Measurements from ENCODE around the gene GNG14.
A peak's percentile ranks its signal among the peaks of the same experiment; 100 is the strongest.
"Not testable (repeated sequence)": the region's sequence is repeated elsewhere in the genome, so short reads cannot be mapped to it uniquely, and the experiment has no call there.

The GNG14 gene

DNA sequence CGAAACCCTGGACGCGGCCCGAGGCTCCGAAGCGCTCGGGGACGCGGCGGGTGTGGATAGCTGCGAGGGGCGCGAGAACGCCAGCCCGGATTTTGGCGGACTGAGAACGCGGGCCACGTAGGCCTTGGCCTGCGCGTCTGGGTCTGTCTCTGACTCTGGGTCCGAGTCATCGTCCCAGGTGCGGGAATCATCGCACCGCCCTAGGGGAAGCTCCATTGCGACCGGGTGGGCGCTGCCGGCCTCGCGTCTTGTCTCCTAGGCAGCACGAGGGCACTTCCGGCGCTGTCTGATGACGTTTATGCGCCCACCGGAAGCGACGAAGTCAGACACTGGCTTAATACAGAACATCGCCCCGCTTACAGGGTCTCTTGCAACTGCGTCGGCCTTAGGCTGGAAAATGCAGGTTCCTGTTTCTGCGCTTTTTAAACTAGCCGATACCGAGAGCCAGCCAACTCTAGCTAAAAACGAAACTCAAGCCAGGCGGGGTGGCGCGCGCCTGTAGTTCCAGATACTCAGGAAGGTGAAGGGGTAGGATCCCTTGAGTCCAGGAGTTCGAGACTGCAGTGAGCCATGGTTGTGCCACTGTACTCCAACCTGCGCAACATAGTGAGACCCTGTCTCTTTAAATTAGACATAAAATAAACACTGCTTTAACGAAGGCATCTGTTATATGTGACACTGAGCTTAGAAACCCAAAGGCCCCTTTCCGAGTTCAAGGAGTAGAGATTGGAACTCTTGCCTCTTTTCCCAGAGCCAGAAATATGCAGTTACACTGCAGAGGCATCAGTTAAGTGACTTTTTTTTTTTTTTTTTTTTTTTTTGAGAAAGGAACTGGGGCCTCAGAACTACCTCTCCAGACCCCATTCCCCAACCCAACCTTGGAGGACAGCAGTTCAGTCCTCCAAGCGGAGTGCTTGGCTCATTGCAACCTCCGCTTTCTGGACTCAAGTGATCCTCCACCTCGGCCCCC lies 8.9 kb downstream of the GNG14 start, which contains the start of gene FBXW9:
TSS of gene FBXW9 (minus strand) at position 266 of the 970 bp plus-strand sequence. CDS start at position 216, 50 bp downstream.
- Mint-ChIP-seq H3K4me3 (peak within 1 kb of the TSS; percentile 89), H3K36me3 (peaks cover 5% of the 10 kb centered on the region), H3K27ac (peak within 1 kb of the TSS; percentile 88), H3K9me3 (ENCODE audit: low read depth) (no peaks in the 10 kb centered on the region), H3K27me3 (no peaks in the 10 kb centered on the region), H3K4me1 (ENCODE audit: low read depth) (peaks cover 9% of the 10 kb centered on the region)

DNA sequence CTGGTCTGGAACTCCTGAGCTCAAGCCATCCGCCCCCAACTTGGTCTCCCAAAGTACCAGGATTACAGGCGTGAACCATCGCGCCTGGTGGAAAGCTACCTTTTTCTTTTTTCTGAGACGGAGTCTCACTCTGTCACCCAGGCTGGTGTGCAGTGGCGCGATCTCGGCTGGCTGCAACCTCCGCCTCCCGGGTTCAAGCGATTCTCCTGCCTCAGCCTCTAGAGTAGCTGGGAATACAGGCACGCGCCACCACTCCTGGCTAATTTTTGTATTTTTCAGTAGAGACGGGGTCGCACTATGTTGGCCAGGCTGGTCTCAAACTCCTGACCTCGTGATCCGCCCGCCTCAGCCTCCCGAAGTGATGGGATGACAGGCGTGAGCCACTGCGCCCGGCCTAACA lies 9.6 kb downstream of the GNG14 start:
- not testable (repeated sequence) for H3K9me3 Mint-ChIP-seq (ENCODE audit: low read depth); H3K36me3 Mint-ChIP-seq; H3K27me3 Mint-ChIP-seq; H3K4me1 Mint-ChIP-seq (ENCODE audit: low read depth); H3K27ac Mint-ChIP-seq
- H3K4me3 Mint-ChIP-seq = peak overlapping the region; percentile 51

DNA sequence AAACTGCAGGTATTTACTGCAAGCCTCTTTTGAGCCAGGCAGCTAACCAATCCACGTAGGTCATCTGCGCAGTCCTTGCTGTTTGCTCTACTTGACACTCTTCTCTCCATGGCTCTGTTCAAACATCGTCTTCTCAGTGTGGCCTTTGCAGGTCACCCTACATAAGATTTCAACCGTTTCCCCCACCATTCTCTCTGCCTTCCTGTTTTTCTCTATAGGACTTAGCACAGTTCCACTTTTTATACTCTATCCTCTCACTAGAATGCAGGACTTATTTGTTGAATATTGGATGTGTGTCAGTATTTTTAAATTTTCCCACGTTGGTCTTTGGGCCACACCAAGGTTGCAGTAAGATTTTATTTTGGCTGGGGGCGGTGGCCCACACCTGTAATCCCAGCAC lies 10.3 kb downstream of the GNG14 start:
- H3K9me3 Mint-ChIP-seq (ENCODE audit: low read depth) = no peaks in the 10 kb centered on the region
- H3K4me1 Mint-ChIP-seq (ENCODE audit: low read depth) = peaks cover 9% of the 10 kb centered on the region
- peak overlapping the region; percentile 84 for H3K27ac Mint-ChIP-seq
- peaks cover 6% of the 10 kb centered on the region for H3K36me3 Mint-ChIP-seq
- peak overlapping the region; percentile 76 for H3K4me3 Mint-ChIP-seq
- H3K27me3 Mint-ChIP-seq = no peaks in the 10 kb centered on the region

DNA sequence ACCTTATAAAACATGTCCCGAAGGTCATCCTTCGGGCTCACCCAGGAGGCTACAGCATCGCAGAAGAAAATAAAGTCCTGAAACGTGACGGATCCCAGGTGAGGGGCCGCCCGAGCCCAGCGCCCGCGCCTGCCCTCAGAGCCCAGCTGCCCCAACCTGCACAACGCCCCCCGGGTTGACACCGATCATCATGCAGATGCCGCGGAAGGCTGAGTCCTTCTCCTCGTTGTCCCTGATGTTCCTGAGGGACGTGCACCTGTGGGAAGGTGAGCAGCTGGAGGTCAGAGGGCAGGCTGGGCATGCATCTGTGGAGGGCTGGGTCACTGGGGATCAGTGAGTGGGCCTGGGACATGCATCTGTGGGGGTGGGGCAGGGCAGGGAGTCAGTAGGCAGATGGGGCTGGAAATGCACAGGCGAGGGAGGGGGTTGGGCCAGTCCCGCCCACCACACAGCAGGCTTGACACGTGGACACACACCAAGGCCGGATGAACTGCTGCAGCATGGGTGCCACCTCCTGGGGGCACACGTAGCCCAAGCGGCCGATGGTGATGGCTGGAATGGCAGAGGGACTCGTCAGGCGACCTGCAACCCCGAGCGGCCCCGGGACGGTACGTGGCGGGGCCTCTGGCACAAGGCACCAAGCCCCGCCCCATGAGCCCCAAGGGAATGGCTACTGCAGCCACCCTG lies 13.9 kb downstream of the GNG14 start:
- Mint-ChIP-seq H3K27ac (no peak overlapping the region), H3K9me3 (ENCODE audit: low read depth) (no peaks in the 10 kb centered on the region), H3K36me3 (peaks cover 9% of the 10 kb centered on the region), H3K4me3 (no peak overlapping the region), H3K4me1 (ENCODE audit: low read depth) (peaks cover 5% of the 10 kb centered on the region), H3K27me3 (no peaks in the 10 kb centered on the region)

GRCh38 chr19:12703046-12703445 lies 15.2 kb downstream of the GNG14 start:
- Mint-ChIP-seq H3K36me3 (peaks cover 9% of the 10 kb centered on the region), H3K4me3 (no peak overlapping the region), H3K9me3 (ENCODE audit: low read depth) (no peaks in the 10 kb centered on the region), H3K4me1 (ENCODE audit: low read depth) (peaks cover 3% of the 10 kb centered on the region), H3K27ac (no peak overlapping the region), H3K27me3 (no peaks in the 10 kb centered on the region)

- Mint-ChIP-seq H3K4me3 (no peak overlapping the region), H3K27ac (peak overlapping the region; percentile 50), H3K4me1 (ENCODE audit: low read depth) (no peaks in the 10 kb centered on the region), H3K9me3 (ENCODE audit: low read depth) (no peaks in the 10 kb centered on the region), H3K27me3 (no peaks in the 10 kb centered on the region), H3K36me3 (peaks cover 4% of the 10 kb centered on the region)
Measured at GRCh38 chr19:12705169-12705568, 17.4 kb downstream of the GNG14 start.

DNA sequence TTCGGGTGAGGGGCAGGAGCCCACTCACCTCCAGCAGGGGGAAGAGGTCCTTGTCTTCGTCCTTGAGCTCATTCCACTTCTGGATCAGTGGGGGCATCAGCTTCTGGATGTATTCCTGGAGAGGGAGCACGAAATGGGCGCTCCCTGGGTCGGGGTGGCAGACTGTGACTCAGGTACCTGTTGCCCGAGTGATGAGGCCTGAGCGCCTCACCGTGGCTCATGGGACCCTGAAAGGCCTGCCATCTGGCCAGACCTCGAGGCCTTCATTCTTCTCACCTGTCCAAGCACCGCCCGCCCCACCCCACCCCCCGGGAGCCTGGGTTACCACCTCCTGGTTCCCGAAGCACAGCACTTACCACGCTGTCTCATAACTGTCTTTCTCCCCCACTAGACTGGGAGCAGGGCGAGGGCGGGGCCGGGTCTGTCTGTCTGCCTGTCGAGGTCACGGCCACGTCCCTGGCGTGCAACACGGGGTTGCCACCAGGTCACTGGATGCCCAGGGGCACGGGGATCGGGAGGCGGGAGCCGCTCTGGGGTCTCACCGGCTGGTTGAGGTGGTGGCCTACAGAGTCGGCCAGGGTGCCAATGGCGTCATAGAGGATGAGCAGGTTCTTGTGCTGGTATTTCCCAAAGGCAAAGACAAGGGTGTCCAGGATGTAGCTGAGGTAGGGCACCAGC lies 18.0 kb downstream of the GNG14 start:
- Mint-ChIP-seq H3K4me3 (no peak overlapping the region), H3K27ac (peak overlapping the region; percentile 50), H3K27me3 (no peaks in the 10 kb centered on the region), H3K9me3 (ENCODE audit: low read depth) (no peaks in the 10 kb centered on the region), H3K36me3 (peaks cover 4% of the 10 kb centered on the region), H3K4me1 (ENCODE audit: low read depth) (no peaks in the 10 kb centered on the region)

DNA sequence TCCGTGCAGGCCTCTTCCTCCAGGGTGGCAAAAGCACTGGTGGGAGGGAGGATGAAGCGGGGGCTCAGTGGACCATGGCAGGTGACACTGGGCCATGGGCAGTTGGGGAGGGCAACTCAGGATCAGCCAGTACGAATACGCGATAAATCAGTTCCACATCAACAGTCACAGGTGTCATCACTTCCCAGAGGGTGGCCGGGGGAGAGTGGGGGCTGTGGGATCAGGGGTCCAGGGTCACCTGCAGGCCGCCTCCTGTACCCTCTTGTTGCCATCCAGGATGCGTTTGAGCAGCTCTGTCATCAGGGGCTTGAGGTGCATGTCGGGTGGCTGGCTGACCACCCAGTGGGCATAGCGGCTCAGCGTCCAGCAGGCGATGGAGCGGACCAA lies 18.5 kb downstream of the GNG14 start:
- Mint-ChIP-seq H3K9me3 (ENCODE audit: low read depth) (no peaks in the 10 kb centered on the region), H3K27me3 (no peaks in the 10 kb centered on the region), H3K36me3 (peaks cover 4% of the 10 kb centered on the region), H3K4me1 (ENCODE audit: low read depth) (no peaks in the 10 kb centered on the region), H3K27ac (no peak overlapping the region), H3K4me3 (no peak overlapping the region)

GRCh38 chr19:12708641-12709040 lies 20.8 kb downstream of the GNG14 start:
- peaks cover 3% of the 10 kb centered on the region for H3K36me3 Mint-ChIP-seq

DNA sequence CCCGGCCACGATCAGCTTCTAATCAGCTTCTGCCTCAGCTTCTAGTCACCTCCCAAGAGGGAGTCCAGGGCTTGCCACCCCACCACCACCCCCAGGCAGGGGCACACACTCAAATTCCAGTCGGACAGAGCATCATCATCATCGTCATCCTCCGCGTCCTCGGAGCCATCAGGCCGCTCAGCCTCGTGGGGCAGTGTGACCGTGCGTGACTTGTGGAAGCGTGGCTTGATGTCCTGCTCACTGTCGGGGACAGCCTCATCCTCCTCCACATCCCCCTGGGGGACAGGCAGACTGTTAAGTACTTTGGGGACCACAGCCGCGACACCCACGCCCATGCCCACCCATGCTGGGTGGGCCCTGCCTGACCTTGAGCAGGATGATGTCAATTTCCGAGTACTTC lies 23.4 kb downstream of the GNG14 start:
- no peaks in the 10 kb centered on the region for H3K27me3 Mint-ChIP-seq
- H3K36me3 Mint-ChIP-seq = peaks cover 3% of the 10 kb centered on the region
- no peaks in the 10 kb centered on the region for H3K4me1 Mint-ChIP-seq (ENCODE audit: low read depth)
- H3K4me3 Mint-ChIP-seq = no peak overlapping the region
- H3K9me3 Mint-ChIP-seq (ENCODE audit: low read depth) = no peaks in the 10 kb centered on the region
- no peak overlapping the region for H3K27ac Mint-ChIP-seq

More at GRCh38 chr19:12708641-12709040, 20.8 kb downstream of the GNG14 start:
- Mint-ChIP-seq H3K9me3 (ENCODE audit: low read depth) (no peaks in the 10 kb centered on the region), H3K27ac (no peak overlapping the region), H3K4me3 (no peak overlapping the region), H3K4me1 (ENCODE audit: low read depth) (no peaks in the 10 kb centered on the region), H3K27me3 (no peaks in the 10 kb centered on the region)

- not testable (repeated sequence) for H3K4me3 Mint-ChIP-seq; H3K4me1 Mint-ChIP-seq (ENCODE audit: low read depth); H3K36me3 Mint-ChIP-seq; H3K27ac Mint-ChIP-seq; H3K27me3 Mint-ChIP-seq; H3K9me3 Mint-ChIP-seq (ENCODE audit: low read depth)
Measured at GRCh38 chr19:12712077-12712476, 24.3 kb downstream of the GNG14 start.

GRCh38 chr19:12713304-12713703 lies 25.5 kb downstream of the GNG14 start:
- not testable (repeated sequence) for H3K4me3 Mint-ChIP-seq; H3K36me3 Mint-ChIP-seq; H3K9me3 Mint-ChIP-seq (ENCODE audit: low read depth); H3K4me1 Mint-ChIP-seq (ENCODE audit: low read depth); H3K27ac Mint-ChIP-seq; H3K27me3 Mint-ChIP-seq

DNA sequence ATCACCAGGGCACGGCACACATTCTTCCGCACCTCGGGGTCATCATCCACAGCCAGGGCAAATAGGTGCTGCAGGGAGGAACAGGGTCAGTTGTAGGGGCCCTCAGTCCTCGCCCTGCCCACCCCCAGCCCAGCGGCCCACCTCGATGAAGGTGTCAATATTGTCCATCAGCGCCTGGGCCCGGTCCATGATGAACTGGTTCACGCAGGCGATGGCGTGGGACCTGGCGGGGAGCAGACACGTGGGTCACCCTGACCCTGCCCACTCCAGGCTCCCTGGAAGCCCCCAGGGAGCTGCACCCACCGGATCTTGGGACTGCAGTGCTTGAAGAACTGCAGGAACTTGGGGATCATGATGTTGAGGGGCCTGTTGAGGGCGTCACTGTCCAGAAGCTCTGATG lies 27.3 kb downstream of the GNG14 start:
- no peak overlapping the region for H3K4me3 Mint-ChIP-seq
- H3K27ac Mint-ChIP-seq = no peak overlapping the region
- H3K4me1 Mint-ChIP-seq (ENCODE audit: low read depth) = peaks cover 10% of the 10 kb centered on the region
- no peaks in the 10 kb centered on the region for H3K27me3 Mint-ChIP-seq
- H3K36me3 Mint-ChIP-seq = peaks cover 12% of the 10 kb centered on the region
- no peaks in the 10 kb centered on the region for H3K9me3 Mint-ChIP-seq (ENCODE audit: low read depth)

DNA sequence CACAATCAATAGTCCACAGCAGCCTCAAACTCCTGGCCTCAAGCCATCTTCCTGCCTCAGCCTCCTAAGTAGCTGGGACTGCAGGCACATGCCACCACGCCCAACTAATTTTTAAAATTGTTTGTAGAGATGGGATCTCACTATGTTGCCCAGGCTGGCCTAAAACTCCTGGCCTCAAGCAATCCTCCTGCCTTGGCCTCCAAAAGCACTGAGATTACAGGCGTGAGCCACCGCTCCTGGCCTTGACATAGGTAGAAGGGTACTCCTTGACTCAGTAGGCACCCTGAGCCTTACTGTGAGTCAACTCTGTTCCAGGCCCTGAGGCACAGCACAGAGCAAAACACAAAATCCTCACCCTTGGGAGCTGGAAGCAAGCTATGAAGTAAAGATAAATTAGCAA lies 28.1 kb downstream of the GNG14 start:
- no peak overlapping the region for H3K27ac Mint-ChIP-seq
- H3K27me3 Mint-ChIP-seq = no peaks in the 10 kb centered on the region
- peaks cover 16% of the 10 kb centered on the region for H3K4me1 Mint-ChIP-seq (ENCODE audit: low read depth)
- H3K4me3 Mint-ChIP-seq = no peak overlapping the region
- H3K9me3 Mint-ChIP-seq (ENCODE audit: low read depth) = no peaks in the 10 kb centered on the region
- H3K36me3 Mint-ChIP-seq = peaks cover 15% of the 10 kb centered on the region

- Mint-ChIP-seq H3K4me1 (ENCODE audit: low read depth) (peaks cover 25% of the 10 kb centered on the region), H3K4me3 (peak overlapping the region; percentile 90), H3K27me3 (no peaks in the 10 kb centered on the region), H3K9me3 (ENCODE audit: low read depth) (no peaks in the 10 kb centered on the region), H3K27ac (peak overlapping the region; percentile 66), H3K36me3 (peaks cover 16% of the 10 kb centered on the region)
Measured at GRCh38 chr19:12720296-12720695, 32.5 kb downstream of the GNG14 start.
